C4-2B (cell line): ENCODE measurements around the gene TMEM30B.

ENCODE experiments used
- CTCF ChIP-seq: fragments of 450-650 bp; conservative IDR thresholded peaks from 2 replicates; pipeline ENCODE4 v1.5.1; 2017; ENCODE audit warnings: mild to moderate bottlenecking
- ZFX ChIP-seq: fragments of 450-650 bp; IDR thresholded peaks from 2 replicates; pipeline ENCODE4 v1.6.1; 2017

- TF ChIP-seq CTCF (no peak), ZFX (no peak)
Observed at GRCh38 chr14:61323970-61324369, 42.8 kb upstream of the TMEM30B start.
